Neural cell (in vitro differentiated cells): ENCODE measurements around the gene TNS1.

Experiments
- CTCF ChIP-seq: fragments of 450-650 bp; IDR thresholded peaks from 2 replicates; pipeline ENCODE4 v1.5.1; 2014; ENCODE audit warnings: antibody characterized with exemption, mild to moderate bottlenecking, moderate library complexity; ENCODE audit not compliant: poor library complexity, severe bottlenecking
- EP300 ChIP-seq: fragments of 450-650 bp; conservative IDR thresholded peaks from 2 replicates; pipeline ENCODE4 v1.6.1; 2014; ENCODE audit warnings: antibody characterized with exemption, mild to moderate bottlenecking, moderate library complexity; ENCODE audit not compliant: poor library complexity, severe bottlenecking
- EZH2 ChIP-seq: fragments of 200-600, 300-800 bp; shearing (Covaris generic), sonication (generic); IDR thresholded peaks from 2 replicates; pipeline ENCODE4 v1.6.1; 2014; ENCODE audit warnings: antibody characterized with exemption, low read length, borderline replicate concordance, mild to moderate bottlenecking; ENCODE audit not compliant: insufficient read depth, poor library complexity, severe bottlenecking
- MXI1 ChIP-seq: fragments of 450-650 bp; conservative IDR thresholded peaks from 2 replicates; pipeline ENCODE4 v1.6.1; 2014; ENCODE audit warnings: antibody characterized with exemption, mild to moderate bottlenecking; ENCODE audit not compliant: poor library complexity, severe bottlenecking
- POLR2AphosphoS5 ChIP-seq: IDR thresholded peaks from 2 replicates; pipeline ENCODE4 v1.6.1; 2012
- RAD21 ChIP-seq: fragments of 450-650 bp; conservative IDR thresholded peaks from 2 replicates; pipeline ENCODE4 v1.6.1; 2014; ENCODE audit warnings: antibody characterized with exemption, mild to moderate bottlenecking, moderate library complexity
- REST ChIP-seq: IDR thresholded peaks from 2 replicates; pipeline ENCODE4 v1.6.1; 2012; ENCODE audit warnings: borderline replicate concordance

- TF ChIP-seq CTCF (no peak), EZH2 (no peak), EP300 (no peak), POLR2AphosphoS5 (no peak), MXI1 (no peak), REST (no peak), RAD21 (no peak)
Measured at GRCh38 chr2:217944366-217944765, 58.4 kb downstream of the TNS1 start.
